ENCODE data around the gene PCDHA11. TPM values are rescaled to one million over a fixed set of nuclear protein-coding genes. Genes with fewer than 3 reads are reported as not detected.

Gene PCDHA11
- total RNA-seq, 1 donor from 2014 or later = 5.8 TPM

DNA sequence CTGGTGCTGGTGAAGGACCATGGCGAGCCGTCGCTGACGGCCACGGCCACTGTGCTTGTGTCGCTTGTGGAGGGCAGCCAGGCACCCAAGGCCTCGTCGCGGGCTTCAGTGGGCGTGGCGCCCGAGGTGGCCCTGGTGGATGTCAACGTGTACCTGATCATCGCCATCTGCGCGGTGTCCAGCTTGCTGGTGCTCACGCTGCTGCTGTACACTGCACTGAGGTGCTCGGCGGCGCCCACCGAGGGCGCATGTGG lies 10.8 kb upstream of the PCDHA11 start:
- no peaks in the 10 kb centered on the region for H4K20me1 ChIP-seq (ENCODE audit: insufficient read depth, low read length)
- no peaks in the 10 kb centered on the region for H3K36me3 ChIP-seq (ENCODE audit: insufficient read depth, low read length)
- no peak overlapping the region for H2AFZ ChIP-seq (ENCODE audit: low read depth, low read length)
- FAIRE-seq = no peak
- Mint-ChIP-seq H3K27ac (ENCODE audit: unreplicated experiment) (no peak overlapping the region), H3K9me3 (ENCODE audit: unreplicated experiment) (peaks cover 17% of the 10 kb centered on the region), H3K27me3 (ENCODE audit: low read depth, unreplicated experiment) (no peaks in the 10 kb centered on the region), H3K36me3 (ENCODE audit: low read depth, unreplicated experiment) (peaks cover 36% of the 10 kb centered on the region), H3K4me3 (ENCODE audit: unreplicated experiment) (no peak overlapping the region), H3K4me1 (ENCODE audit: low read depth, unreplicated experiment) (peaks cover 3% of the 10 kb centered on the region)
- no peaks in the 10 kb centered on the region for H3K79me2 ChIP-seq (ENCODE audit: insufficient read depth, low read length)
- DNase-seq (ENCODE audit: low read depth) = no peak
- peaks cover 34% of the 10 kb centered on the region for H3K9me3 ChIP-seq (ENCODE audit: insufficient read depth, low read depth, low read length)
- no peak overlapping the region for H3K4me3 ChIP-seq (ENCODE audit: insufficient read depth, low read depth, low read length)
- no peak overlapping the region for H3K9ac ChIP-seq (ENCODE audit: low read length)
- H3K27ac ChIP-seq (ENCODE audit: low read depth, low read length) = no peak overlapping the region
- H3K27me3 ChIP-seq (ENCODE audit: insufficient read depth, low read length) = no peaks in the 10 kb centered on the region
- H3K4me2 ChIP-seq (ENCODE audit: low read length) = no peak overlapping the region
- TF ChIP-seq EZH2 (IDR thresholded peaks at IDR 0.05; ENCODE audit: insufficient read depth, low read length) = no peak
- TF ChIP-seq, protein P1, sequence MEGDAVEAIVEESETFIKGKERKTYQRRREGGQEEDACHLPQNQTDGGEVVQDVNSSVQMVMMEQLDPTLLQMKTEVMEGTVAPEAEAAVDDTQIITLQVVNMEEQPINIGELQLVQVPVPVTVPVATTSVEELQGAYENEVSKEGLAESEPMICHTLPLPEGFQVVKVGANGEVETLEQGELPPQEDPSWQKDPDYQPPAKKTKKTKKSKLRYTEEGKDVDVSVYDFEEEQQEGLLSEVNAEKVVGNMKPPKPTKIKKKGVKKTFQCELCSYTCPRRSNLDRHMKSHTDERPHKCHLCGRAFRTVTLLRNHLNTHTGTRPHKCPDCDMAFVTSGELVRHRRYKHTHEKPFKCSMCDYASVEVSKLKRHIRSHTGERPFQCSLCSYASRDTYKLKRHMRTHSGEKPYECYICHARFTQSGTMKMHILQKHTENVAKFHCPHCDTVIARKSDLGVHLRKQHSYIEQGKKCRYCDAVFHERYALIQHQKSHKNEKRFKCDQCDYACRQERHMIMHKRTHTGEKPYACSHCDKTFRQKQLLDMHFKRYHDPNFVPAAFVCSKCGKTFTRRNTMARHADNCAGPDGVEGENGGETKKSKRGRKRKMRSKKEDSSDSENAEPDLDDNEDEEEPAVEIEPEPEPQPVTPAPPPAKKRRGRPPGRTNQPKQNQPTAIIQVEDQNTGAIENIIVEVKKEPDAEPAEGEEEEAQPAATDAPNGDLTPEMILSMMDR (IDR thresholded peaks at IDR 0.05; ENCODE audit: insufficient read depth, low read depth, low read length) = no peak
- no peaks in the 10 kb centered on the region for H3K4me1 ChIP-seq (ENCODE audit: insufficient read depth, low read length)

DNA sequence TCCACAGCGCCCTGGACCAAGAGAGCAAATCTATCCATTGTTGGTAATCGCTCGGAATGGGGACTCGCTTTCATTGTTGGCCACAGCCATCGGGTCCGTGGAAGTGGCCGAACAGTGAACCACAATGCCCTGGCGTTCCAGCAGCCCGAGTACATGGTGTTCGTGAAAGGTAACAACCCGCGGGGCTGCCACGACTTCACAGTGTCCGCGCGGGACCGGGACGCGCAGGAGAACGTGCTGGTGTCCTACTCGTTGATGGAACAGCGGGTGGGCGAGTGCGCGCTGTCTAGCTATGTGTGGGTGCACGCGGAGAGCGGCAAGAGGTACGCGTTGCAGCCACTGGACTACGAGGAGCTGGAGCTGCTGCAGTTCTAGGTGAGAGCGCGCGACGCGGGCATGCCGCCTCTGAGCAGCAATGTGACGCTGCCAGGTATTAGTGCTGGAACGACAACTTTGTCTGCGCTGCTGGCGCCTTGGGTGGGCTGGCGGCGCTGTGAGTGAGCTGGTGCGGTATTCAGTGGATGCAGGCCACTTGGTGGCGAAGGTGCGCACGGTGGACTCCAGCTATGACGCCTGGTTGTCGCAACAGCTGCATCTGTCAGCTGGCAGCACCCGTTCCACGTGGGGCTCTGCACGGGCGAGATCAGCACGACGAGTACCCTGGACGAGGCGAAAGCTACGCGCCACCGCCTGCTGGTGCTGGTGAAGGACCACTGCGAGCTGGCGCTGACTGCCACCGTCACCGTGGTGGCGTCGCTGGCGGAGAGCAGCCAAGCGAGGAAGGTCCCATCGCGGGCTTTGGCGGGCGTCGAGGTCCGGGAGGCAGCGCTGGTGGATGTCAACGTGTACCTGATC lies 6.1 kb upstream of the PCDHA11 start:
- no peak overlapping the region for H3K9ac ChIP-seq (ENCODE audit: low read length)
- Mint-ChIP-seq H3K27me3 (ENCODE audit: low read depth, unreplicated experiment) (no peaks in the 10 kb centered on the region), H3K4me1 (ENCODE audit: low read depth, unreplicated experiment) (no peaks in the 10 kb centered on the region), H3K27ac (ENCODE audit: unreplicated experiment) (no peak overlapping the region), H3K36me3 (ENCODE audit: low read depth, unreplicated experiment) (peaks cover 35% of the 10 kb centered on the region), H3K9me3 (ENCODE audit: unreplicated experiment) (peaks cover 11% of the 10 kb centered on the region), H3K4me3 (ENCODE audit: unreplicated experiment) (no peak overlapping the region)
- no peak overlapping the region for H3K4me2 ChIP-seq (ENCODE audit: low read length)
- H3K9me3 ChIP-seq (ENCODE audit: insufficient read depth, low read depth, low read length) = peaks cover 25% of the 10 kb centered on the region
- H4K20me1 ChIP-seq (ENCODE audit: insufficient read depth, low read length) = no peaks in the 10 kb centered on the region
- no peaks in the 10 kb centered on the region for H3K4me1 ChIP-seq (ENCODE audit: insufficient read depth, low read length)
- no peak overlapping the region for H3K27ac ChIP-seq (ENCODE audit: low read depth, low read length)
- no peaks in the 10 kb centered on the region for H3K79me2 ChIP-seq (ENCODE audit: insufficient read depth, low read length)
- no peak overlapping the region for H2AFZ ChIP-seq (ENCODE audit: low read depth, low read length)
- no peaks in the 10 kb centered on the region for H3K27me3 ChIP-seq (ENCODE audit: insufficient read depth, low read length)
- DNase-seq (ENCODE audit: low read depth) = no peak
- TF ChIP-seq EZH2 (IDR thresholded peaks at IDR 0.05; ENCODE audit: insufficient read depth, low read length) = no peak
- TF ChIP-seq, protein P1 (IDR thresholded peaks at IDR 0.05; ENCODE audit: insufficient read depth, low read depth, low read length) = no peak
- H3K36me3 ChIP-seq (ENCODE audit: insufficient read depth, low read length) = no peaks in the 10 kb centered on the region
- no peak for FAIRE-seq
- no peak overlapping the region for H3K4me3 ChIP-seq (ENCODE audit: insufficient read depth, low read depth, low read length)

DNA sequence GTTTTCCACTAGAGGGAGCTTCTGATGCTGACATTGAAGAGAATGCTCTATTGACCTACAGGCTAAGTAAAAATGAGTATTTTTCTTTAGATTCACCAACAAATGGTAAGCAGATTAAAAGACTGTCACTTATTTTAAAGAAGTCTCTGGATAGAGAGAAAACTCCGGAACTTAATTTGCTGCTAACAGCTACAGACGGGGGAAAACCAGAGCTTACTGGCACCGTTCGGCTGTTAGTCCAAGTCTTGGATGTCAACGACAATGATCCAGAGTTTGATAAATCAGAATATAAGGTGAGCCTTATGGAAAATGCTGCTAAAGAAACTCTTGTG lies 764 bp downstream of the PCDHA11 start:
- H3K9ac ChIP-seq (ENCODE audit: low read length) = no peak overlapping the region
- Mint-ChIP-seq H3K27ac (ENCODE audit: unreplicated experiment) (no peak overlapping the region), H3K4me1 (ENCODE audit: low read depth, unreplicated experiment) (peaks cover 4% of the 10 kb centered on the region), H3K4me3 (ENCODE audit: unreplicated experiment) (peak overlapping the region; percentile 89), H3K36me3 (ENCODE audit: low read depth, unreplicated experiment) (peaks cover 8% of the 10 kb centered on the region), H3K27me3 (ENCODE audit: low read depth, unreplicated experiment) (no peaks in the 10 kb centered on the region), H3K9me3 (ENCODE audit: unreplicated experiment) (no peaks in the 10 kb centered on the region)
- H3K4me2 ChIP-seq (ENCODE audit: low read length) = no peak overlapping the region
- no peak overlapping the region for H2AFZ ChIP-seq (ENCODE audit: low read depth, low read length)
- DNase-seq (ENCODE audit: low read depth) = no peak
- H3K9me3 ChIP-seq (ENCODE audit: insufficient read depth, low read depth, low read length) = peaks cover 5% of the 10 kb centered on the region
- no peak overlapping the region for H3K27ac ChIP-seq (ENCODE audit: low read depth, low read length)
- no peaks in the 10 kb centered on the region for H3K4me1 ChIP-seq (ENCODE audit: insufficient read depth, low read length)
- no peaks in the 10 kb centered on the region for H3K79me2 ChIP-seq (ENCODE audit: insufficient read depth, low read length)
- TF ChIP-seq, protein P1 (IDR thresholded peaks at IDR 0.05; ENCODE audit: insufficient read depth, low read depth, low read length) = no peak
- H3K36me3 ChIP-seq (ENCODE audit: insufficient read depth, low read length) = no peaks in the 10 kb centered on the region
- no peaks in the 10 kb centered on the region for H4K20me1 ChIP-seq (ENCODE audit: insufficient read depth, low read length)
- FAIRE-seq = no peak
- no peaks in the 10 kb centered on the region for H3K27me3 ChIP-seq (ENCODE audit: insufficient read depth, low read length)
- H3K4me3 ChIP-seq (ENCODE audit: insufficient read depth, low read depth, low read length) = no peak overlapping the region
